A673 (cell line): Measurements from ENCODE around the gene TRAF4.

Experiments used
- EZH2 ChIP-seq: fragments of 200-600 bp; sonication (generic); IDR thresholded peaks from 2 replicates; pipeline ENCODE4 v1.6.1; 2017; ENCODE audit warnings: borderline replicate concordance, low read depth, mild to moderate bottlenecking, mixed read lengths, antibody characterized with exemption, low read length; ENCODE audit not compliant: poor library complexity, severe bottlenecking
- TF ChIP-seq, protein P1 (sequence below): fragments of 300-800, 200-600 bp; sonication (generic); conservative IDR thresholded peaks from 2 replicates; pipeline ENCODE4 v1.5.1; 2017; ENCODE audit warnings: low read depth, mild to moderate bottlenecking, antibody characterized with exemption, low read length, moderate library complexity, mixed read lengths

DNA sequence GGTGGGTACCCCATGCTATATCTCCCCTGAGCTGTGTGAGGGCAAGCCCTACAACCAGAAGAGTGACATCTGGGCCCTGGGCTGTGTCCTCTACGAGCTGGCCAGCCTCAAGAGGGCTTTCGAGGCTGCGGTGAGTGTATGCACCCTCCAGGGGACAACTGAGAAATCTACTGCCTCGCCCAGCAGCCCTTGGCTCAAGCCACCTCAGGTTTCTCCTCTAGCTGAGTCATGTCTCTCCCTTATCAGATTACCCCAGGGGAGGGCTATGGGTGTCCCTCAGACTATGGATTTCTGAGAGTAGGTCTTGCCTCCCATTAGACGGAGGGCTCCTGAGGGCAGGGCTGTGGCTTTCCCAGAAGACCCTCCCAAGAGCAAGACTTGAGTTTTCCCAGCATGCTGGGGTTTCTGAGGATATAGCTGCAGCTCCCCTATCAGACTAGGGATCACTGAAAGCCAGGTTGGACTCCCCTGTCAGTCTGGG lies 8.5 kb upstream of the TRAF4 start:
- TF ChIP-seq, protein P1, sequence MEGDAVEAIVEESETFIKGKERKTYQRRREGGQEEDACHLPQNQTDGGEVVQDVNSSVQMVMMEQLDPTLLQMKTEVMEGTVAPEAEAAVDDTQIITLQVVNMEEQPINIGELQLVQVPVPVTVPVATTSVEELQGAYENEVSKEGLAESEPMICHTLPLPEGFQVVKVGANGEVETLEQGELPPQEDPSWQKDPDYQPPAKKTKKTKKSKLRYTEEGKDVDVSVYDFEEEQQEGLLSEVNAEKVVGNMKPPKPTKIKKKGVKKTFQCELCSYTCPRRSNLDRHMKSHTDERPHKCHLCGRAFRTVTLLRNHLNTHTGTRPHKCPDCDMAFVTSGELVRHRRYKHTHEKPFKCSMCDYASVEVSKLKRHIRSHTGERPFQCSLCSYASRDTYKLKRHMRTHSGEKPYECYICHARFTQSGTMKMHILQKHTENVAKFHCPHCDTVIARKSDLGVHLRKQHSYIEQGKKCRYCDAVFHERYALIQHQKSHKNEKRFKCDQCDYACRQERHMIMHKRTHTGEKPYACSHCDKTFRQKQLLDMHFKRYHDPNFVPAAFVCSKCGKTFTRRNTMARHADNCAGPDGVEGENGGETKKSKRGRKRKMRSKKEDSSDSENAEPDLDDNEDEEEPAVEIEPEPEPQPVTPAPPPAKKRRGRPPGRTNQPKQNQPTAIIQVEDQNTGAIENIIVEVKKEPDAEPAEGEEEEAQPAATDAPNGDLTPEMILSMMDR: no peak
- TF ChIP-seq EZH2: no peak
